Measurements from ENCODE around the gene LANCL1. TPM values are rescaled to one million over a fixed set of nuclear protein-coding genes. Genes with fewer than 3 reads are reported as not detected.
"Not testable (repeated sequence)": the region's sequence is repeated elsewhere in the genome, so short reads cannot be mapped to it uniquely, and the experiment has no call there.

LANCL1 gene
- total RNA-seq, 2 donors from 2014 or later, result 19.0 to 24.1 TPM

- H3K27me3 Mint-ChIP-seq, result no peaks in the 10 kb centered on the region
- ATAC-seq, result no peak
- H3K9me3 ChIP-seq (ENCODE audit: control insufficient read depth, low read length, poor library complexity, severe bottlenecking), result no peaks in the 10 kb centered on the region
- H3K27ac Mint-ChIP-seq, result no peak overlapping the region
- H3K36me3 Mint-ChIP-seq (ENCODE audit: low read depth), result peaks cover 5% of the 10 kb centered on the region
- H3K4me1 Mint-ChIP-seq, result peaks cover 10% of the 10 kb centered on the region
- DNase-seq, result no peak
- no peak overlapping the region for H3K4me3 Mint-ChIP-seq
Measured at GRCh38 chr2:210445732-210446131, 30.8 kb downstream of the LANCL1 start.

GRCh38 chr2:210445116-210445707 lies 31.3 kb downstream of the LANCL1 start:
- ATAC-seq, result no peak
- no peak overlapping the region for H3K4me3 Mint-ChIP-seq
- H3K9me3 ChIP-seq (ENCODE audit: control insufficient read depth, low read length, poor library complexity, severe bottlenecking), result no peaks in the 10 kb centered on the region
- H3K27ac Mint-ChIP-seq, result no peak overlapping the region
- no peaks in the 10 kb centered on the region for H3K27me3 Mint-ChIP-seq
- no peak for DNase-seq
- H3K4me1 Mint-ChIP-seq, result peaks cover 10% of the 10 kb centered on the region
- H3K36me3 Mint-ChIP-seq (ENCODE audit: low read depth), result peaks cover 5% of the 10 kb centered on the region

GRCh38 chr2:210443527-210443926 lies 33.0 kb downstream of the LANCL1 start:
- peaks cover 10% of the 10 kb centered on the region for H3K4me1 Mint-ChIP-seq
- no peak overlapping the region for H3K27ac Mint-ChIP-seq
- no peaks in the 10 kb centered on the region for H3K9me3 ChIP-seq (ENCODE audit: control insufficient read depth, low read length, poor library complexity, severe bottlenecking)
- ATAC-seq (no peak), DNase-seq (no peak)
- no peak overlapping the region for H3K4me3 Mint-ChIP-seq
- peaks cover 9% of the 10 kb centered on the region for H3K36me3 Mint-ChIP-seq (ENCODE audit: low read depth)
- no peaks in the 10 kb centered on the region for H3K27me3 Mint-ChIP-seq

GRCh38 chr2:210442878-210443277 lies 33.7 kb downstream of the LANCL1 start:
- no peak for ATAC-seq
- no peaks in the 10 kb centered on the region for H3K9me3 ChIP-seq (ENCODE audit: control insufficient read depth, low read length, poor library complexity, severe bottlenecking)
- Mint-ChIP-seq H3K4me3 (no peak overlapping the region), H3K36me3 (ENCODE audit: low read depth) (peaks cover 9% of the 10 kb centered on the region), H3K27me3 (no peaks in the 10 kb centered on the region), H3K4me1 (peaks cover 10% of the 10 kb centered on the region), H3K27ac (peak overlapping the region; percentile 54)
- no peak for DNase-seq

- H3K9me3 ChIP-seq (ENCODE audit: control insufficient read depth, low read length, poor library complexity, severe bottlenecking), result no peaks in the 10 kb centered on the region
- no peak for DNase-seq
- no peak overlapping the region for H3K4me3 Mint-ChIP-seq
- H3K4me1 Mint-ChIP-seq, result peaks cover 10% of the 10 kb centered on the region
- no peak for ATAC-seq
- H3K36me3 Mint-ChIP-seq (ENCODE audit: low read depth), result peaks cover 9% of the 10 kb centered on the region
- H3K27ac Mint-ChIP-seq, result peak overlapping the region; percentile 54
- no peaks in the 10 kb centered on the region for H3K27me3 Mint-ChIP-seq
Measured at GRCh38 chr2:210442457-210442856, 34.1 kb downstream of the LANCL1 start.

- H3K4me1 Mint-ChIP-seq, result peaks cover 5% of the 10 kb centered on the region
- no peak overlapping the region for H3K4me3 Mint-ChIP-seq
- H3K27me3 Mint-ChIP-seq, result no peaks in the 10 kb centered on the region
- peaks cover 12% of the 10 kb centered on the region for H3K36me3 Mint-ChIP-seq (ENCODE audit: low read depth)
- H3K27ac Mint-ChIP-seq, result no peak overlapping the region
- H3K9me3 ChIP-seq (ENCODE audit: control insufficient read depth, low read length, poor library complexity, severe bottlenecking), result no peaks in the 10 kb centered on the region
- DNase-seq (no peak), ATAC-seq (no peak)
Measured at GRCh38 chr2:210440206-210440605, 36.4 kb downstream of the LANCL1 start.

GRCh38 chr2:210435439-210435838 lies 41.1 kb downstream of the LANCL1 start:
- Mint-ChIP-seq H3K4me3 (no peak overlapping the region), H3K27me3 (no peaks in the 10 kb centered on the region), H3K27ac (no peak overlapping the region), H3K4me1 (no peaks in the 10 kb centered on the region), H3K36me3 (ENCODE audit: low read depth) (peaks cover 32% of the 10 kb centered on the region)
- ATAC-seq (no peak), DNase-seq (no peak)
- no peaks in the 10 kb centered on the region for H3K9me3 ChIP-seq (ENCODE audit: control insufficient read depth, low read length, poor library complexity, severe bottlenecking)

- H3K27ac Mint-ChIP-seq, result no peak overlapping the region
- H3K4me3 Mint-ChIP-seq, result no peak overlapping the region
- ATAC-seq (no peak), DNase-seq (no peak)
- no peaks in the 10 kb centered on the region for H3K27me3 Mint-ChIP-seq
- no peaks in the 10 kb centered on the region for H3K4me1 Mint-ChIP-seq
- no peaks in the 10 kb centered on the region for H3K9me3 ChIP-seq (ENCODE audit: control insufficient read depth, low read length, poor library complexity, severe bottlenecking)
- H3K36me3 Mint-ChIP-seq (ENCODE audit: low read depth), result peaks cover 28% of the 10 kb centered on the region
Measured at GRCh38 chr2:210432633-210433032, 43.9 kb downstream of the LANCL1 start.

- H3K36me3 Mint-ChIP-seq (ENCODE audit: low read depth), result peaks cover 18% of the 10 kb centered on the region
- H3K27me3 Mint-ChIP-seq, result no peaks in the 10 kb centered on the region
- H3K4me1 Mint-ChIP-seq, result no peaks in the 10 kb centered on the region
- ATAC-seq, result no peak
- no peak overlapping the region for H3K4me3 Mint-ChIP-seq
- no peak for DNase-seq
- H3K27ac Mint-ChIP-seq, result no peak overlapping the region
- no peaks in the 10 kb centered on the region for H3K9me3 ChIP-seq (ENCODE audit: control insufficient read depth, low read length, poor library complexity, severe bottlenecking)
Measured at GRCh38 chr2:210429403-210430137, 47.0 kb downstream of the LANCL1 start.

- H3K4me1 Mint-ChIP-seq, result no peaks in the 10 kb centered on the region
- ATAC-seq (no peak), DNase-seq (no peak)
- H3K4me3 Mint-ChIP-seq, result no peak overlapping the region
- no peaks in the 10 kb centered on the region for H3K9me3 ChIP-seq (ENCODE audit: control insufficient read depth, low read length, poor library complexity, severe bottlenecking)
- H3K27ac Mint-ChIP-seq, result no peak overlapping the region
- H3K36me3 Mint-ChIP-seq (ENCODE audit: low read depth), result peaks cover 15% of the 10 kb centered on the region
- H3K27me3 Mint-ChIP-seq, result no peaks in the 10 kb centered on the region
Measured at GRCh38 chr2:210428393-210429179, 48.0 kb downstream of the LANCL1 start.

- not testable (repeated sequence) for H3K27me3 Mint-ChIP-seq; H3K36me3 Mint-ChIP-seq (ENCODE audit: low read depth); DNase-seq; H3K27ac Mint-ChIP-seq; H3K9me3 ChIP-seq (ENCODE audit: control insufficient read depth, low read length, poor library complexity, severe bottlenecking); H3K4me1 Mint-ChIP-seq; H3K4me3 Mint-ChIP-seq; ATAC-seq
Measured at GRCh38 chr2:210427309-210427708, 49.2 kb downstream of the LANCL1 start.

GRCh38 chr2:210422366-210422765 lies 54.2 kb downstream of the LANCL1 start:
- peaks cover 5% of the 10 kb centered on the region for H3K27me3 Mint-ChIP-seq
- H3K27ac Mint-ChIP-seq, result no peak overlapping the region
- no peak for DNase-seq
- no peak for ATAC-seq
- no peaks in the 10 kb centered on the region for H3K4me1 Mint-ChIP-seq
- peaks cover 2% of the 10 kb centered on the region for H3K36me3 Mint-ChIP-seq (ENCODE audit: low read depth)
- no peak overlapping the region for H3K4me3 Mint-ChIP-seq
- H3K9me3 ChIP-seq (ENCODE audit: control insufficient read depth, low read length, poor library complexity, severe bottlenecking), result no peaks in the 10 kb centered on the region

GRCh38 chr2:210421916-210422315 lies 54.6 kb downstream of the LANCL1 start:
- H3K4me1 Mint-ChIP-seq, result no peaks in the 10 kb centered on the region
- peaks cover 2% of the 10 kb centered on the region for H3K36me3 Mint-ChIP-seq (ENCODE audit: low read depth)
- no peaks in the 10 kb centered on the region for H3K9me3 ChIP-seq (ENCODE audit: control insufficient read depth, low read length, poor library complexity, severe bottlenecking)
- no peak overlapping the region for H3K4me3 Mint-ChIP-seq
- peaks cover 5% of the 10 kb centered on the region for H3K27me3 Mint-ChIP-seq
- DNase-seq, result no peak
- ATAC-seq, result no peak
- no peak overlapping the region for H3K27ac Mint-ChIP-seq
